Upper lobe of left lung (tissue), 4 donors: ENCODE data around the gene TMEM273.

Source experiments
- EP300 ChIP-seq, 4 donors: sonication (generic); formaldehyde crosslinking; IDR thresholded peaks; one replicate each; pipeline ENCODE4 v1.5.1; 2017; ENCODE audit warnings: antibody characterized with exemption in 4 of 4, control low read depth in 2 of 4
- POLR2A ChIP-seq, 4 donors: fragments of 450-650 bp; IDR thresholded peaks; one replicate each; pipeline ENCODE4 v1.5.1; 2016 to 2017; ENCODE audit warnings: antibody characterized with exemption in 4 of 4, mild to moderate bottlenecking in 2 of 4
- POLR2AphosphoS5 ChIP-seq, 2 donors: sonication (generic); formaldehyde crosslinking; IDR thresholded peaks; one replicate each; pipeline ENCODE4 v1.5.1; 2017; ENCODE audit warnings: antibody characterized with exemption in 2 of 2
- TF ChIP-seq, protein P1 (sequence below), 6 experiments: fragments of 450-650 bp in 4 of 6; fragments of 200-600 bp in 2 of 6; sonication (generic) in 2 of 6; IDR thresholded peaks; one replicate each; pipeline ENCODE4 v1.5.1; 2016 to 2019; ENCODE audit warnings: antibody characterized with exemption in 6 of 6

- TF ChIP-seq, protein P1, sequence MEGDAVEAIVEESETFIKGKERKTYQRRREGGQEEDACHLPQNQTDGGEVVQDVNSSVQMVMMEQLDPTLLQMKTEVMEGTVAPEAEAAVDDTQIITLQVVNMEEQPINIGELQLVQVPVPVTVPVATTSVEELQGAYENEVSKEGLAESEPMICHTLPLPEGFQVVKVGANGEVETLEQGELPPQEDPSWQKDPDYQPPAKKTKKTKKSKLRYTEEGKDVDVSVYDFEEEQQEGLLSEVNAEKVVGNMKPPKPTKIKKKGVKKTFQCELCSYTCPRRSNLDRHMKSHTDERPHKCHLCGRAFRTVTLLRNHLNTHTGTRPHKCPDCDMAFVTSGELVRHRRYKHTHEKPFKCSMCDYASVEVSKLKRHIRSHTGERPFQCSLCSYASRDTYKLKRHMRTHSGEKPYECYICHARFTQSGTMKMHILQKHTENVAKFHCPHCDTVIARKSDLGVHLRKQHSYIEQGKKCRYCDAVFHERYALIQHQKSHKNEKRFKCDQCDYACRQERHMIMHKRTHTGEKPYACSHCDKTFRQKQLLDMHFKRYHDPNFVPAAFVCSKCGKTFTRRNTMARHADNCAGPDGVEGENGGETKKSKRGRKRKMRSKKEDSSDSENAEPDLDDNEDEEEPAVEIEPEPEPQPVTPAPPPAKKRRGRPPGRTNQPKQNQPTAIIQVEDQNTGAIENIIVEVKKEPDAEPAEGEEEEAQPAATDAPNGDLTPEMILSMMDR (IDR thresholded peaks at IDR 0.05) = no peak
- TF ChIP-seq EP300 (IDR thresholded peaks at IDR 0.05) (no peak), POLR2A (IDR thresholded peaks at IDR 0.05) (no peak), POLR2AphosphoS5 (IDR thresholded peaks at IDR 0.05) (no peak)
Observed at GRCh38 chr10:49220031-49220430, 31.8 kb upstream of the TMEM273 start.
